Tibial artery (tissue), 4 donors: Measurements from ENCODE around the gene S100A7.

ENCODE experiments used
- DNase-seq, 2 donors: peaks; one replicate each; pipeline ENCODE4 v3.0.0-alpha.2; 2019
- H3K27ac ChIP-seq, 2 donors: fragments of 200-600 bp; sonication (generic) in 1 of 2; 1 replicate in 1 of 2; 2 replicates in 1 of 2; pipeline ENCODE4 v1.5.1; 2018 to 2019; ENCODE audit warnings: mild to moderate bottlenecking in 1 of 2
- H3K27me3 ChIP-seq, 2 donors: fragments of 200-600 bp; sonication (generic) in 1 of 2; one replicate each; pipeline versions ENCODE4 v1.5.1 to v1.6.0; 2016 to 2019
- H3K36me3 ChIP-seq, 3 donors: fragments of 200-600 bp; sonication (generic) in 2 of 3; one replicate each; pipeline ENCODE4 v1.5.1; 2016 to 2019; ENCODE audit warnings: mild to moderate bottlenecking in 2 of 3
- H3K4me1 ChIP-seq, 4 donors: fragments of 200-600 bp; sonication (generic) in 2 of 4; 1 replicate in 3 of 4; 2 replicates in 1 of 4; pipeline ENCODE4 v1.5.1; 2016 to 2019
- H3K4me3 ChIP-seq, 2 donors: fragments of 200-600 bp; sonication (generic) in 1 of 2; 1 replicate in 1 of 2; 2 replicates in 1 of 2; pipeline ENCODE4 v1.5.1; 2018 to 2019; ENCODE audit warnings: mild to moderate bottlenecking in 2 of 2
- H3K9me3 ChIP-seq, 3 donors: fragments of 200-600 bp; sonication (generic) in 1 of 3; one replicate each; pipeline ENCODE4 v1.5.1; 2016 to 2019
- intact Hi-C: fragments of 100-400 bp; cut with DNase I; formaldehyde crosslinking; loops from one replicate; pipeline ENCODE4 v1.15.0; 2023; ENCODE audit warnings: low total_unique reads
- TF ChIP-seq, protein P1 (sequence below), 2 experiments: fragments of 200-600 bp in 1 of 2; fragments of 450-650 bp in 1 of 2; IDR thresholded peaks; one replicate each; pipeline ENCODE4 v1.5.1; 2017 to 2019; ENCODE audit warnings: antibody characterized with exemption in 2 of 2, mild to moderate bottlenecking in 1 of 2, moderate library complexity in 1 of 2

Gene S100A7

DNA sequence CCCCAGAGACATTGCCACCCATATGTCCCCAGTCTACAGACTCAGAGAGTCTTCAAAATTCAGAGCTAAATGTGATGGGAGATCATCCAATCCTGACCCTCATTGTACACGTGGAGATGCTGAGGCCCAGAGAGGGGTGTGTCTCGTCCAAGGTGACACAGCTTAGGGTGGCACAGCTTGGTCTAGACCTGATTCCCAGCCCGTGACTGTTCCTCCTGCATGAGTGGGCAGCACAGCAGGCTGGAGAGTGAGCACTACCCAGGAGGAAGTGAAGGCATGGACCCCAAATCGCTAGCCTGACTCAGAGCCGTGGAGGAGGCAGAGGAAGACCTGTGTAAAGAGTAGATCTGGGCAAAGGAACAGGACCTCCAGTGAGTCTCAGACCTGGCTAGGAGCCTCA lies 16.4 kb downstream of the S100A7 start:
- no peak overlapping the region for H3K4me3 ChIP-seq
- no peak overlapping the region for H3K27ac ChIP-seq
- no peak for DNase-seq
- TF ChIP-seq, protein P1, sequence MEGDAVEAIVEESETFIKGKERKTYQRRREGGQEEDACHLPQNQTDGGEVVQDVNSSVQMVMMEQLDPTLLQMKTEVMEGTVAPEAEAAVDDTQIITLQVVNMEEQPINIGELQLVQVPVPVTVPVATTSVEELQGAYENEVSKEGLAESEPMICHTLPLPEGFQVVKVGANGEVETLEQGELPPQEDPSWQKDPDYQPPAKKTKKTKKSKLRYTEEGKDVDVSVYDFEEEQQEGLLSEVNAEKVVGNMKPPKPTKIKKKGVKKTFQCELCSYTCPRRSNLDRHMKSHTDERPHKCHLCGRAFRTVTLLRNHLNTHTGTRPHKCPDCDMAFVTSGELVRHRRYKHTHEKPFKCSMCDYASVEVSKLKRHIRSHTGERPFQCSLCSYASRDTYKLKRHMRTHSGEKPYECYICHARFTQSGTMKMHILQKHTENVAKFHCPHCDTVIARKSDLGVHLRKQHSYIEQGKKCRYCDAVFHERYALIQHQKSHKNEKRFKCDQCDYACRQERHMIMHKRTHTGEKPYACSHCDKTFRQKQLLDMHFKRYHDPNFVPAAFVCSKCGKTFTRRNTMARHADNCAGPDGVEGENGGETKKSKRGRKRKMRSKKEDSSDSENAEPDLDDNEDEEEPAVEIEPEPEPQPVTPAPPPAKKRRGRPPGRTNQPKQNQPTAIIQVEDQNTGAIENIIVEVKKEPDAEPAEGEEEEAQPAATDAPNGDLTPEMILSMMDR (IDR thresholded peaks at IDR 0.05) = no peak
- no peaks in the 10 kb centered on the region for H3K36me3 ChIP-seq
- no peaks in the 10 kb centered on the region for H3K9me3 ChIP-seq
- no peaks in the 10 kb centered on the region for H3K4me1 ChIP-seq
- peaks cover 0 to 11% of the 10 kb centered on the region in 2 donors for H3K27me3 ChIP-seq
- intact Hi-C loops = no loop called here

DNA sequence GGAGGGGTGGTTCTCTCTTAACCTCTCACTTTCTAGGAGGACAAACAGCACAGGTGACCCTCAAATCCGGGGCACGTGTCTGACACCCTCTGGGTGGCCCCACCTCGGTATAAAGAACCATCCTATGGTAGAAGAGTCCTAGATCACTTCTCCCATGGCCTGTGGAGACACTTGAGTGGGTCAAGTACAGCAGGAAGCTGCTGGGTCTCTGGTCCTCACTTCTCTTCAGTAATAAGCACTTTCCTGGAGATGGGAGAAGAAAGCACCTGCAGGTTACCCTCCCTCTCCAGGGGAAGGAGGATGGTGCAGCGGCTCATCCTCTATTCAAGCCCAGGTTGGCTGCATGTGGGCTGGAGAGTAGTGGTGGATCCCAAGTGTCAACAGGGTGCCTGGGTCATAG lies 17.0 kb downstream of the S100A7 start:
- intact Hi-C loops = no loop called here
- no peak overlapping the region for H3K4me3 ChIP-seq
- peaks cover 0 to 11% of the 10 kb centered on the region in 2 donors for H3K27me3 ChIP-seq
- no peaks in the 10 kb centered on the region for H3K36me3 ChIP-seq
- DNase-seq = no peak
- no peaks in the 10 kb centered on the region for H3K4me1 ChIP-seq
- TF ChIP-seq, protein P1 (IDR thresholded peaks at IDR 0.05) = no peak
- H3K9me3 ChIP-seq = no peaks in the 10 kb centered on the region
- no peak overlapping the region for H3K27ac ChIP-seq

DNA sequence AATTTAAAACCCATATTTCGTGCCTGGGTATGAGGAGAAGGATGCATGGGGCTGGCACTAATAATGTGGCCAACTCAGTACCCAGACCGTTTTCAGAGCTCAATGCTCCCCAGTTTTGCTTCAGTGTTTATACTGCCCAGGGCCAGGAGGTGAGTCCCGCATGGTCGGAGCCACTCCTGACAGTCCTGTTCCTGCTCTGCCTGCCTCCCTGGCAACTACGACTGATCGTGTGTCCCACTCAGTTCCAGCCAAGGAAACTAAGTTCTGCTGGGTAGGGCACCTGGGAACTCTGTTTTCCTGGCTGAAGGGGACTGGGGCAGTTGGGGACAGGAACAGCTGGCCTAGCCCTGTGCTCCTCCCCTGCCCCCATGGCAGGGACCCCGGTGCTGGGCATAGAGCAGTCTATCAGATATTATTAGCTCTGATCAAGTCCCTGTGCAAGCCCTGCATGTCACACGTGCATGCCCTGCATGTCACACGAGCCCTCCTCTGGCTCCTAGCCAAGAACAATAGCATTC lies 19.2 kb downstream of the S100A7 start:
- Histone ChIP-seq H3K27me3 (peaks cover 0 to 12% of the 10 kb centered on the region in 2 donors), H3K4me1 (no peaks in the 10 kb centered on the region), H3K9me3 (no peaks in the 10 kb centered on the region), H3K36me3 (no peaks in the 10 kb centered on the region), H3K27ac (no peak overlapping the region), H3K4me3 (no peak overlapping the region)
- no peak for DNase-seq
- intact Hi-C loops = no loop called here
- TF ChIP-seq, protein P1 (IDR thresholded peaks at IDR 0.05) = no peak

DNA sequence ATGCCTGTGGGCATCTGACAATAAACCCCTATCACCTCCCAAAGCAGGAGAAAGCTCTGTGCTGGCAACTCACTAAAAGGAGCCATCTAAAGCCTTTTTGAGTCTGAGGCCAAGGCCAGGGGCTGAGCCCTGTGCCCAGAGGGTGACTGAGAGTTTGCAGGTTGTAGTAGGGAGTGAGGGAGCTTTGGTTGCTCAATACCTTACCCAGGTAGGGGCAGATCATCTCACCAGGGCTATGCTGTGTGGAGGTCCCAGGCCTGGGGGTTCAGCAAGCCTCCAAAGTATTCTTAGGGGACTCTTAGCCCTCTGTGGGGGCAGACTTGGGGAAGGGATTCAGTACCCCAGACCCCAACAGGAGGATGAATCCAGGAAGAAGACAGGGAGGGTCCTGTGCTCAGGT lies 21.2 kb downstream of the S100A7 start:
- DNase-seq = no peak
- intact Hi-C loops = no loop called here
- Histone ChIP-seq H3K27me3 (peaks cover 0 to 14% of the 10 kb centered on the region in 2 donors), H3K36me3 (no peaks in the 10 kb centered on the region), H3K4me1 (no peaks in the 10 kb centered on the region), H3K9me3 (no peaks in the 10 kb centered on the region), H3K27ac (no peak overlapping the region), H3K4me3 (no peak overlapping the region)
- TF ChIP-seq, protein P1 (IDR thresholded peaks at IDR 0.05) = no peak

DNA sequence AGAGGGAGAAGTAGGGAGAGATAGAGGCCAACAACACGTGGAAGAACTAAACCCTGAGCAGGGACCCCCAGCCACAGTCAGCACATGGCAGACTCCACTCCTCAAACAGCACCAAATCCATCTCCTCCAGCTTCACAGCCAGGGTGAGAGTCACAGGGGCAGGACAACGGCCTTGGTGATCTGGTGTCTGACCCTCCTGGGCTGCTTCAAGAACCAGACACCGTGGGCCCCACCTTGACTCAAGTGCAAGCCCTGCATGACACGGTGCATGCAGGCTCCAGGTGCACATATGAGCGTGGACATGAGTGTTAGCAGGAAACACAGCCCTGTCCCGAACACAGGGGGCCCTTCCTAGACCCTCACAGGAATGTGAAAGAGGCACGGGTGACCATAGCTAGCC lies 21.9 kb downstream of the S100A7 start:
- Histone ChIP-seq H3K36me3 (no peaks in the 10 kb centered on the region), H3K9me3 (no peaks in the 10 kb centered on the region), H3K4me3 (no peak overlapping the region), H3K27me3 (peaks cover 0 to 8% of the 10 kb centered on the region in 2 donors), H3K27ac (no peak overlapping the region), H3K4me1 (no peaks in the 10 kb centered on the region)
- no peak for DNase-seq
- intact Hi-C loops = no loop called here
- TF ChIP-seq, protein P1 (IDR thresholded peaks at IDR 0.05) = no peak

DNA sequence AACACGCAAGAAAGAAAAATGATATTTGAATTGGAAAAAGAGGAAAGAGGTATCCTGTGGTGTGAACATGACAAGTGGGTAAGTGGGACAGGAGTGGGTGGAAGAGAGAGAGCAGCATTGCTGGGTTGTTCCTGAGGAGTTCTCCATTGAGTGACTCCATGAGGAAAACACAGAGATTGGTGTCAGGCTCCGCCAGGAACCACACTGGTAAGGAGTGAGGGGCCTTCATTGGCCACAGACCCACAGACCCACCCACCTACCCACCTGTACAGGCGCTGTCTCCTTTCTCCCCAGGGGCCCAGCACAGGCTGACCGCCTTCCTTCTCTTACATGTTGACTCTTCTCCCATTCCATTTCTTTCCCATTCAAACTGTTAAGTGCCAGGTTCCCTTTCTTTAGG lies 23.2 kb downstream of the S100A7 start:
- no peaks in the 10 kb centered on the region for H3K9me3 ChIP-seq
- H3K27ac ChIP-seq = no peak overlapping the region
- intact Hi-C loops = no loop called here
- no peak overlapping the region for H3K4me3 ChIP-seq
- TF ChIP-seq, protein P1 (IDR thresholded peaks at IDR 0.05) = no peak
- no peak for DNase-seq
- H3K36me3 ChIP-seq = no peaks in the 10 kb centered on the region
- peaks cover 0 to 8% of the 10 kb centered on the region in 2 donors for H3K27me3 ChIP-seq
- no peaks in the 10 kb centered on the region for H3K4me1 ChIP-seq
